Astrocyte (in vitro differentiated cells and primary cell): ENCODE data around the gene ABHD16B. TPM values are rescaled to one million over a fixed set of nuclear protein-coding genes. Genes with fewer than 3 reads are reported as not detected.

Experiments
- DNase-seq: peaks from one replicate; pipeline ENCODE4 v3.0.0-alpha.2; 2010; ENCODE audit warnings: low read depth
- FAIRE-seq: peaks from 2 replicates; lab custom pipeline; 2011; peaks lifted over from hg19 to GRCh38; lab: Jason Lieb, UNC
- H2AFZ ChIP-seq: 2 replicates; pipeline ENCODE4 v1.6.0; 2012; ENCODE audit warnings: low read depth, low read length, inconsistent platforms
- H3K27ac ChIP-seq: 2 replicates; pipeline ENCODE4 v1.5.1; 2011; ENCODE audit warnings: low read depth, low read length, inconsistent platforms
- H3K27me3 ChIP-seq: 2 replicates; pipeline ENCODE4 v1.6.0; 2011; ENCODE audit warnings: low read length, inconsistent platforms; ENCODE audit not compliant: insufficient read depth
- H3K36me3 ChIP-seq: 2 replicates; pipeline ENCODE4 v1.5.1; 2011; ENCODE audit warnings: low read length, inconsistent platforms; ENCODE audit not compliant: insufficient read depth
- H3K4me1 ChIP-seq: 2 replicates; pipeline ENCODE4 v1.5.1; 2011; ENCODE audit warnings: low read length, inconsistent platforms; ENCODE audit not compliant: insufficient read depth
- H3K4me2 ChIP-seq: 2 replicates; pipeline ENCODE4 v1.6.0; 2012; ENCODE audit warnings: low read length, inconsistent platforms
- H3K4me3 ChIP-seq: 2 replicates; pipeline ENCODE4 v1.5.1; 2011; ENCODE audit warnings: low read depth, mild to moderate bottlenecking, low read length, inconsistent platforms; ENCODE audit not compliant: insufficient read depth
- H3K79me2 ChIP-seq: 2 replicates; pipeline ENCODE4 v1.6.0; 2012; ENCODE audit warnings: mild to moderate bottlenecking, low read length, inconsistent platforms; ENCODE audit not compliant: insufficient read depth
- H3K9ac ChIP-seq: 2 replicates; pipeline ENCODE4 v1.6.0; 2012; ENCODE audit warnings: mild to moderate bottlenecking, low read length, inconsistent platforms
- H3K9me3 ChIP-seq: 2 replicates; pipeline ENCODE4 v1.5.1; 2012; ENCODE audit warnings: low read depth, mild to moderate bottlenecking, low read length, inconsistent platforms; ENCODE audit not compliant: insufficient read depth
- H4K20me1 ChIP-seq: 2 replicates; pipeline ENCODE4 v1.6.0; 2012; ENCODE audit warnings: low read length, inconsistent platforms; ENCODE audit not compliant: insufficient read depth
- H3K27ac Mint-ChIP-seq: one replicate; pipeline ENCODE4 v1.8.0; 2021; ENCODE audit warnings: mild to moderate bottlenecking, mixed read lengths; ENCODE audit not compliant: unreplicated experiment
- H3K27me3 Mint-ChIP-seq: one replicate; pipeline ENCODE4 v1.8.0; 2021; ENCODE audit warnings: low read depth, mixed read lengths; ENCODE audit not compliant: unreplicated experiment
- H3K36me3 Mint-ChIP-seq: one replicate; pipeline ENCODE4 v1.8.0; 2021; ENCODE audit warnings: low read depth, mixed read lengths; ENCODE audit not compliant: unreplicated experiment
- H3K4me1 Mint-ChIP-seq: one replicate; pipeline ENCODE4 v1.8.0; 2021; ENCODE audit warnings: low read depth, mixed read lengths; ENCODE audit not compliant: unreplicated experiment
- H3K4me3 Mint-ChIP-seq: one replicate; pipeline ENCODE4 v1.8.0; 2021; ENCODE audit warnings: mild to moderate bottlenecking, moderate library complexity, mixed read lengths; ENCODE audit not compliant: unreplicated experiment
- H3K9me3 Mint-ChIP-seq: one replicate; pipeline ENCODE4 v1.8.0; 2021; ENCODE audit warnings: mild to moderate bottlenecking, mixed read lengths; ENCODE audit not compliant: unreplicated experiment
- EZH2 ChIP-seq: IDR thresholded peaks from 2 replicates; pipeline ENCODE4 v1.6.1; 2012; ENCODE audit warnings: mild to moderate bottlenecking, low read length, inconsistent platforms; ENCODE audit not compliant: insufficient read depth
- total RNA-seq: library from RNA; stranded (reverse); gene quantifications from 2 replicates; pipeline ENCODE4 v1.2.1, GENCODE V29; 2021
- TF ChIP-seq, protein P1 (sequence below): IDR thresholded peaks from 2 replicates; pipeline ENCODE4 v1.5.1; 2011; ENCODE audit warnings: low read depth, mild to moderate bottlenecking, inconsistent platforms, low read length, moderate library complexity; ENCODE audit not compliant: insufficient read depth

The ABHD16B gene
- total RNA-seq, 1 donor from 2014 or later = not detected

DNA sequence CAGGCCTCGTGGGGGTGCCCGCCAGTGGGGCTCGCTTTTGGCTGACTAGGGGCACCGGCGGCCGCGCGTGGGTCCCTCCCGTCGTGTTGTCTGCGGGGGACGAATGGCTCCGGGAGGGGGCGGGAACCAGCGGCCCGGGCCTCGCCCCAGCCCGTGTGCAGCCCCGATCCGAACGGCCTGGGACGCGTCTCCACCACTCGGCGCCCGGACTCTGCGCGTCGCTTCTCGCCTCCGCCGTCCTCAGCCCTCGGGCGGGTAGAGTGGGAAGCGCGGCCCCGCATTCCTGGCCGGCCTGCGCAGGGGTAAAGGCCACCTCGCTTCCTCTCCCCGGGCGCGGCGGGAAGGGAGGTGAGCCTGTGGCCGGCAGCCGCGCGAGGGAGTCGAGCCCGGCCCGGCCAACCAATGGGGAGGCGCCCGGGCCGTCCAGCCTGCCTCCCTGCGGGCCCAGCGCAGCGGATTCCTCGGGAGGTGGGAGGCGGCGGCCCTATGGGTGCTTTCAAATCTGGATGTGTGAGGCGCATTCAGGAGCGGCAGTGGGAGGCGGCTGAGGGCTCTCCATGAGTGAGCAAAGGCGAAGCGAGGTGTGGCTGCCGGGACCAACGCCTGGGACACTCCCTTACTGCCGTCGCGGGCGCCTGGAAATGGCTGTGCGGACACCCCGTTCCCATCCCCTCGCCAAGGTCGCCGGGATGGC lies 29.2 kb upstream of the ABHD16B start:
- Histone ChIP-seq H3K27me3 (peaks cover 12% of the 10 kb centered on the region), H3K79me2 (peaks cover 15% of the 10 kb centered on the region), H4K20me1 (peaks cover 22% of the 10 kb centered on the region), H3K9me3 (no peaks in the 10 kb centered on the region), H3K9ac (no peak overlapping the region), H3K4me2 (peak overlapping the region; percentile 82), H2AFZ (peak overlapping the region; percentile 71), H3K27ac (no peak overlapping the region), H3K4me1 (peaks cover 29% of the 10 kb centered on the region), H3K4me3 (no peak overlapping the region), H3K36me3 (no peaks in the 10 kb centered on the region)
- H3K27me3 Mint-ChIP-seq = no peaks in the 10 kb centered on the region
- no peak overlapping the region for H3K27ac Mint-ChIP-seq
- peak; percentile 83 for TF ChIP-seq EZH2
- TF ChIP-seq, protein P1, sequence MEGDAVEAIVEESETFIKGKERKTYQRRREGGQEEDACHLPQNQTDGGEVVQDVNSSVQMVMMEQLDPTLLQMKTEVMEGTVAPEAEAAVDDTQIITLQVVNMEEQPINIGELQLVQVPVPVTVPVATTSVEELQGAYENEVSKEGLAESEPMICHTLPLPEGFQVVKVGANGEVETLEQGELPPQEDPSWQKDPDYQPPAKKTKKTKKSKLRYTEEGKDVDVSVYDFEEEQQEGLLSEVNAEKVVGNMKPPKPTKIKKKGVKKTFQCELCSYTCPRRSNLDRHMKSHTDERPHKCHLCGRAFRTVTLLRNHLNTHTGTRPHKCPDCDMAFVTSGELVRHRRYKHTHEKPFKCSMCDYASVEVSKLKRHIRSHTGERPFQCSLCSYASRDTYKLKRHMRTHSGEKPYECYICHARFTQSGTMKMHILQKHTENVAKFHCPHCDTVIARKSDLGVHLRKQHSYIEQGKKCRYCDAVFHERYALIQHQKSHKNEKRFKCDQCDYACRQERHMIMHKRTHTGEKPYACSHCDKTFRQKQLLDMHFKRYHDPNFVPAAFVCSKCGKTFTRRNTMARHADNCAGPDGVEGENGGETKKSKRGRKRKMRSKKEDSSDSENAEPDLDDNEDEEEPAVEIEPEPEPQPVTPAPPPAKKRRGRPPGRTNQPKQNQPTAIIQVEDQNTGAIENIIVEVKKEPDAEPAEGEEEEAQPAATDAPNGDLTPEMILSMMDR = no peak
- H3K9me3 Mint-ChIP-seq = no peaks in the 10 kb centered on the region
- FAIRE-seq (no peak), DNase-seq (no peak)
- H3K4me1 Mint-ChIP-seq = peaks cover 21% of the 10 kb centered on the region
- H3K36me3 Mint-ChIP-seq = no peaks in the 10 kb centered on the region
- H3K4me3 Mint-ChIP-seq = peak overlapping the region; percentile 8

DNA sequence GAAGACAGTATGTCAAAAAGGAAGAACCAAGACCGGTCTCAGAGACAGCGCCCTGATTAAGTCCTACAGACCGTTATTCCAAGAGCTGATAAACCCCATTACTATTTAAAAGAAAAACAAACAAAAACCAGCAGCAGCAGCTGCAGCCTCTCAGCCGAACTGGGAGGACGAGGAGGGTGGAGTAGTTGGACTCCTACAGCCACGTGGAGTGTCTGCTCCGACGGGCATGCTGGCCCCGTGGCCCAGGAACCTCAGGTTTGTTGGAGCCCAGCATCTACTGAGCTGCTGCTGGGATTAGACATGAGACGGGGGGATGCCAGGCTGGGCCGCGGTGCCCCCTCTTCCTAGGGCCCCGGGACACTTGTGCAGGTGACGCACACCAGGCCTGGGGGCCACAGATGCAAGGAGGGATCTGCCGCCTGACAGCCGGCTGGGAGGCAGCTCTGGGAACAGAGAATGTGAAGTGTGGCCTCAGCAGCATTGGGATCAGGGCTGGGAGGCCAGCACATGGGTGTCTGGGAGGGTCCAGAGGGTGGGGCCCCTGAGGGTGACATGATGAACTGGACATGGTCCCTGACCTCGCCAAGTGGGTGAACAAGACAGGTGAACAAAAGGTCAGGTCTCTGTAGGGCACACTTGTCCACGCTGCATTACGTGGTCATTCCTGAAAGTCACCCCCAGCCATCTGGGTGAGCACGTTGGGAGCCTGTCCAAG lies 27.4 kb upstream of the ABHD16B start:
- Histone ChIP-seq H3K4me2 (peak overlapping the region; percentile 73), H3K27ac (no peak overlapping the region), H2AFZ (no peak overlapping the region), H3K4me3 (no peak overlapping the region), H3K4me1 (peaks cover 29% of the 10 kb centered on the region), H3K79me2 (peaks cover 2% of the 10 kb centered on the region), H3K27me3 (peaks cover 10% of the 10 kb centered on the region), H3K9ac (no peak overlapping the region), H4K20me1 (peaks cover 12% of the 10 kb centered on the region), H3K36me3 (no peaks in the 10 kb centered on the region), H3K9me3 (no peaks in the 10 kb centered on the region)
- peak overlapping the region; percentile 69 for H3K4me3 Mint-ChIP-seq
- H3K27ac Mint-ChIP-seq = no peak overlapping the region
- H3K27me3 Mint-ChIP-seq = no peaks in the 10 kb centered on the region
- no peaks in the 10 kb centered on the region for H3K36me3 Mint-ChIP-seq
- no peak for FAIRE-seq
- peaks cover 19% of the 10 kb centered on the region for H3K4me1 Mint-ChIP-seq
- no peaks in the 10 kb centered on the region for H3K9me3 Mint-ChIP-seq
- TF ChIP-seq EZH2 = no peak
- TF ChIP-seq, protein P1 = no peak
- DNase-seq = peak; percentile 57

DNA sequence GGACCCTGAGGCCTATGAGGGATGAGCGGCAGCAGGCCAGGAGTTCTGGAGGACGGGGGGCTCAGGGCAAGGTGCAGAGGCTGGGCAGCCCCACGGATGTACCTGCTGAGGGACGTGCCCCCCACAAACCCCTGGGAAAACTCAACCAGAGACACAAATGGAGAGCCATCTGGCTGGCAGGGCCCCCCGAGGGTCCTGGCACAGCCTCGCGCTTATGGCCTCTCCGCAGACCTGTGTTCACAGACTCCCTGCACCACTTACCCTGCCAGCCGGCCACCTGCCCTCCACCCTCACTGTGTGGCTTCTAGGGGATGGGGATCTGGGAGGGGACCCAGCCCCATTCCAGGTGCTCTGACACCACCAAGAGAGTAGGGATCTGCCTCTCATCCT lies 26.8 kb upstream of the ABHD16B start:
- peaks cover 13% of the 10 kb centered on the region for H3K4me1 Mint-ChIP-seq
- no peaks in the 10 kb centered on the region for H3K27me3 Mint-ChIP-seq
- TF ChIP-seq, protein P1 = no peak
- TF ChIP-seq EZH2 = no peak
- Histone ChIP-seq H2AFZ (peak overlapping the region; percentile 40), H3K27ac (no peak overlapping the region), H3K4me3 (no peak overlapping the region), H3K27me3 (peaks cover 5% of the 10 kb centered on the region), H4K20me1 (peaks cover 6% of the 10 kb centered on the region), H3K4me2 (peak overlapping the region; percentile 73), H3K9me3 (no peaks in the 10 kb centered on the region), H3K9ac (no peak overlapping the region), H3K79me2 (no peaks in the 10 kb centered on the region), H3K36me3 (no peaks in the 10 kb centered on the region), H3K4me1 (peaks cover 26% of the 10 kb centered on the region)
- peak overlapping the region; percentile 69 for H3K27ac Mint-ChIP-seq
- no peak for DNase-seq
- no peak overlapping the region for H3K4me3 Mint-ChIP-seq
- FAIRE-seq = no peak
- no peaks in the 10 kb centered on the region for H3K36me3 Mint-ChIP-seq
- no peaks in the 10 kb centered on the region for H3K9me3 Mint-ChIP-seq
